Endothelial cell of umbilical vein (primary cell): Measurements from ENCODE around the gene METRNL. TPM values are rescaled to one million over a fixed set of nuclear protein-coding genes. Genes with fewer than 3 reads are reported as not detected.

Source experiments
- BruUV-seq: library from RNA; stranded (reverse); fragments of 400-500 nt; replicated peaks from 2 replicates; lab custom pipeline; 2021; lab: Mats Ljungman, UMichigan
- CTCF ChIA-PET: fragments of 300-600, 350-600 bp; sonication (Branson Sonifier 250); formaldehyde crosslinking; loops from one replicate; lab custom pipeline; 2021; ENCODE audit warnings: antibody characterized with exemption, inconsistent platforms; lab: Charles Lee
- POLR2A ChIA-PET: fragments of 300-600, 350-600 bp; sonication (Branson Sonifier 250); formaldehyde crosslinking; loops from one replicate; lab custom pipeline; 2021; ENCODE audit warnings: antibody characterized with exemption, inconsistent platforms; lab: Charles Lee
- DNase-seq: peaks from one replicate; pipeline ENCODE4 v3.0.0-alpha.2; 2011; ENCODE audit warnings: low read depth, low spot score
- FAIRE-seq: peaks from 2 replicates; lab custom pipeline; 2011; peaks lifted over from hg19 to GRCh38; lab: Jason Lieb, UNC
- H2AFZ ChIP-seq: 2 replicates; pipeline ENCODE4 v1.6.0; 2012; ENCODE audit warnings: low read depth, low read length, control low read depth, inconsistent platforms
- H3K27ac ChIP-seq: 2 replicates; pipeline ENCODE4 v1.5.1; 2011; ENCODE audit warnings: low read depth, mild to moderate bottlenecking, control low read depth, low read length, moderate library complexity; ENCODE audit not compliant: insufficient read depth
- H3K27me3 ChIP-seq, 2 experiments: 2 replicates each; pipeline versions ENCODE4 v1.6.0 to v1.6.1; 2011; ENCODE audit warnings: low read length in 2 of 2, mixed read lengths in 1 of 2; ENCODE audit not compliant: control insufficient read depth in 2 of 2, insufficient read depth in 2 of 2
- H3K36me3 ChIP-seq, 2 experiments: 2 replicates in 1 of 2; 3 replicates in 1 of 2; pipeline ENCODE4 v1.5.1; 2011; ENCODE audit warnings: low read length in 2 of 2, mild to moderate bottlenecking in 1 of 2, moderate library complexity in 1 of 2; ENCODE audit not compliant: control insufficient read depth in 2 of 2, insufficient read depth in 2 of 2; ENCODE audit errors: extremely low read depth in 1 of 2
- H3K4me1 ChIP-seq: 3 replicates; pipeline ENCODE4 v1.5.1; 2011; ENCODE audit warnings: mild to moderate bottlenecking, low read length; ENCODE audit not compliant: control insufficient read depth, insufficient read depth; ENCODE audit errors: extremely low read depth
- H3K4me2 ChIP-seq: 2 replicates; pipeline ENCODE4 v1.6.1; 2011; ENCODE audit warnings: low read length, control low read depth, mixed read lengths; ENCODE audit not compliant: insufficient read depth
- H3K4me3 ChIP-seq, 3 experiments: fragments of 200-600 bp in 1 of 3; sonication (generic), shearing (Covaris generic) in 1 of 3; replicated peaks in 1 of 3; 2 replicates each; pipeline ENCODE4 v1.5.1; 2011 to 2016; ENCODE audit warnings: control low read depth in 3 of 3, low read length in 3 of 3, mild to moderate bottlenecking in 2 of 3, inconsistent platforms in 1 of 3, low read depth in 1 of 3, moderate library complexity in 1 of 3; ENCODE audit not compliant: insufficient read depth in 1 of 3
- H3K79me2 ChIP-seq: 2 replicates; pipeline ENCODE4 v1.6.0; 2012; ENCODE audit warnings: low read length, inconsistent platforms; ENCODE audit not compliant: control insufficient read depth, insufficient read depth
- H3K9ac ChIP-seq: replicated peaks from 2 replicates; pipeline ENCODE3; 2011; ENCODE audit warnings: low read length, control low read depth; ENCODE audit not compliant: insufficient read depth; ENCODE audit errors: extremely low read depth
- H3K9me1 ChIP-seq: replicated peaks from 3 replicates; pipeline ENCODE4 v1.6.0; 2011; ENCODE audit warnings: mild to moderate bottlenecking, low read length; ENCODE audit not compliant: control insufficient read depth, insufficient read depth; ENCODE audit errors: extremely low read depth
- H3K9me3 ChIP-seq: replicated peaks from 2 replicates; pipeline ENCODE4 v1.5.1; 2012; ENCODE audit warnings: low read length, inconsistent platforms; ENCODE audit not compliant: control insufficient read depth, insufficient read depth
- H4K20me1 ChIP-seq: replicated peaks from 2 replicates; pipeline ENCODE3; 2011; ENCODE audit warnings: mild to moderate bottlenecking, low read length; ENCODE audit not compliant: control insufficient read depth, insufficient read depth; ENCODE audit errors: extremely low read depth
- CTCF ChIP-seq, 2 donors: IDR thresholded peaks; 1 replicate in 1 of 2; 2 replicates in 1 of 2; pipeline ENCODE4 v1.5.1; 2011; ENCODE audit warnings: low read length in 2 of 2, mild to moderate bottlenecking in 2 of 2, moderate library complexity in 2 of 2, control low read depth in 1 of 2, inconsistent platforms in 1 of 2, low read depth in 1 of 2; ENCODE audit not compliant: insufficient read depth in 1 of 2; ENCODE audit errors: extremely low read depth in 1 of 2
- EZH2 ChIP-seq: IDR thresholded peaks from 2 replicates; pipeline ENCODE4 v1.6.1; 2012; ENCODE audit warnings: borderline replicate concordance, low read depth, mild to moderate bottlenecking, moderate library complexity, low read length, inconsistent platforms; ENCODE audit not compliant: severe bottlenecking
- FOS ChIP-seq: IDR thresholded peaks from 2 replicates; pipeline ENCODE4 v1.6.1; 2011; ENCODE audit warnings: mild to moderate bottlenecking, low read length, moderate library complexity, borderline replicate concordance; ENCODE audit not compliant: insufficient read depth
- GATA2 ChIP-seq: IDR thresholded peaks from 2 replicates; pipeline ENCODE4 v1.7.0; 2011; ENCODE audit warnings: low read depth, mild to moderate bottlenecking, moderate library complexity, mixed read lengths, low read length; ENCODE audit not compliant: insufficient read length, insufficient read depth
- JUN ChIP-seq: IDR thresholded peaks from 2 replicates; pipeline ENCODE4 v1.6.1; 2011; ENCODE audit warnings: borderline replicate concordance, low read depth; ENCODE audit not compliant: insufficient read length, insufficient read depth
- MAX ChIP-seq: IDR thresholded peaks from 2 replicates; pipeline ENCODE4 v1.6.1; 2011; ENCODE audit not compliant: insufficient read depth, insufficient read length
- MYC ChIP-seq: IDR thresholded peaks from one replicate; pipeline ENCODE4 v1.6.1; 2011; ENCODE audit warnings: mild to moderate bottlenecking, low read depth, low read length
- POLR2A ChIP-seq: IDR thresholded peaks from 2 replicates; pipeline ENCODE4 v1.6.1; 2012; ENCODE audit warnings: low read depth, mild to moderate bottlenecking, control low read depth, low read length
- POLR2AphosphoS5 ChIP-seq: IDR thresholded peaks from 2 replicates; pipeline ENCODE4 v1.6.1; 2012; ENCODE audit warnings: low read depth, mild to moderate bottlenecking, control low read depth, low read length, moderate library complexity; ENCODE audit not compliant: insufficient read depth
- dilution Hi-C: fragments of 300-500 bp; cut with MboI; formaldehyde crosslinking; loops from one replicate; pipeline ENCODE4 v1.15.0; 2019; ENCODE audit warnings: low sequenced_read_pairs; ENCODE audit not compliant: extremely low pct_ligation_motif_present
- intact Hi-C: fragments of 100-400 bp; cut with micrococcal nuclease; formaldehyde crosslinking; loops from one replicate; pipeline ENCODE4 v1.10.0; 2022
- polyA plus RNA-seq, 4 experiments: library from polyadenylated mRNA; depleted of rRNA in 3 of 4; stranded (reverse) in 3 of 4; unstranded in 1 of 4; fragments of >200 nt; gene quantifications; 2 replicates each; pipeline versions ENCODE4 v1.2.1 to v1.2.3, GENCODE V29; 2011 to 2012; ENCODE audit warnings: missing spikeins in 1 of 4
- total RNA-seq: library from RNA; stranded (reverse); gene quantifications from 2 replicates; pipeline ENCODE4 v1.2.3, GENCODE V29; 2021

METRNL gene
- total and polyA plus RNA-seq, 2 donors (not counting 3 experiments of a cell fraction or from before 2014, with no cell fraction given): 29.5 to 54.4 TPM

DNA sequence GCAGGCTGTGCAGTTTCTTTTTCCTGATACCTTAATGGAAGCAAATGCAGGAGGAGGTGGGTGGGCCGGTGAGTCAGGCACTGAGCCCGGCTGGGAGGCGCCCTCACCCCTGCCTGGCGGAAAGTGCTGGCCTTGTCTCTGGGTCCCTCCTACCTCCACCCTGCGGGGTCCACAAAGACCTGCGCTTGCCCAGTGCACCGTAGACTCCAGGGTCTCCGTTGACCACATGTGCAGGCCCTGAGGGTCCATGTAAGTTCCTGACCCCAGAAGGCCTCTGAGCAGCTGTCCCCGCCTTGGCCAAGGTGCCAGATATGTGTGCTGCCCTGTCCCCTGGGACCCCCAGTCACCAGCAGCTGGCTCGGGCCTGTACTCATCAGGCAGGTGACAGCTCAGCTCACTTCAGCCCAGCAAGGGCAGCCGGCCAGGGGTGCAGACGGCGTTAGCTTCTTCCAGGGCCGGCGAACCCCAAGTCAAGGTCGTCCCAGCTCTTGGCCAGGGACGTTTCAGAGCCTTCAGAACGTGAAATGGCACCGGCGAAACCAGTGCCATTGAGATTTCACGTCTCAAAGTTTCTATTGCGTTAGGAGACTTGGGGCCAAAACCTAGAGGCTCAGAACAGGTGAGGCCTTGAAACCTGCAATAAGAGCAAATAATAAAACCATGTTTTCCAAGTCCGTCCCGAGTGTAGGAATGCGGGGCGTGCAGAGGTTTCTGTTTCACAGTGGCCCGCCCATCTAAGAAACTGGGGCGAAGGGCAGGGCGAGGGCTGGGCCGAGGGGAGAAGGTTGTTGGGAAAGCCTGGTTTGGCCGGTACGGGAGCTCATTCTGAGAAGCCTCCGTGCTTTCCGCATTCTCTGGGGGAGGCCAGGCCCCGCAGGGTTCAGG is 12.1 kb downstream of the METRNL start:
- ChIA-PET POLR2A (no interaction called here), CTCF (interaction anchor here (0.7 kb wide), 1 partner anchor 13 kb away, joined by 3 read pairs; no protein-coding TSS in a partner anchor)
- no peaks in the 10 kb centered on the region for H3K9me1 ChIP-seq
- no peak overlapping the region for H3K4me3 ChIP-seq
- H3K9ac ChIP-seq: no peak overlapping the region
- H2AFZ ChIP-seq: no peak overlapping the region
- no TSS peak for BruUV-seq
- H3K79me2 ChIP-seq: peaks cover 14% of the 10 kb centered on the region
- dilution Hi-C loops: no loop called here
- no peaks in the 10 kb centered on the region for H4K20me1 ChIP-seq
- no peaks in the 10 kb centered on the region for H3K27me3 ChIP-seq
- H3K4me1 ChIP-seq: no peaks in the 10 kb centered on the region
- intact Hi-C loops: no loop called here
- no peak for DNase-seq
- H3K36me3 ChIP-seq: peaks cover 6 to 36% of the 10 kb centered on the region in 2 experiments
- no peaks in the 10 kb centered on the region for H3K9me3 ChIP-seq
- H3K27ac ChIP-seq: no peak overlapping the region
- FAIRE-seq: no peak
- no peak for TF ChIP-seq EZH2
- no peak for TF ChIP-seq CTCF (IDR thresholded peaks at IDR 0.05; ENCODE audit: extremely low read depth in 1 of 2, insufficient read depth in 1 of 2, low read depth in 1 of 2, low read length in 2 of 2)
- TF ChIP-seq FOS: no peak
- no peak for TF ChIP-seq GATA2
- no peak for TF ChIP-seq JUN
- no peak for TF ChIP-seq POLR2A
- TF ChIP-seq MAX: no peak
- TF ChIP-seq POLR2AphosphoS5: no peak
- TF ChIP-seq MYC: no peak
- H3K4me2 ChIP-seq: no peak overlapping the region
